Parathyroid adenoma (tissue), 2 donors: ENCODE results near the gene HCAR3.

Experiments
- H2AFZ ChIP-seq: fragments of 300-600 bp; sonication (generic); one replicate; pipeline ENCODE4 v1.7.0; 2017; ENCODE audit warnings: antibody characterized with exemption, mild to moderate bottlenecking
- H3K27ac ChIP-seq: fragments of 300-600 bp; sonication (generic); one replicate; pipeline ENCODE4 v1.7.0; 2017
- H3K27me3 ChIP-seq: fragments of 300-600 bp; sonication (generic); one replicate; pipeline ENCODE4 v1.7.0; 2017; ENCODE audit warnings: low read length; ENCODE audit not compliant: control insufficient read depth, insufficient read depth
- H3K36me3 ChIP-seq: fragments of 300-600 bp; sonication (generic); one replicate; pipeline ENCODE4 v1.7.0; 2017; ENCODE audit warnings: low read length; ENCODE audit not compliant: control insufficient read depth, insufficient read depth
- H3K4me1 ChIP-seq: fragments of 300-600 bp; sonication (generic); one replicate; pipeline ENCODE4 v1.7.0; 2017; ENCODE audit warnings: control low read depth
- H3K4me2 ChIP-seq: fragments of 300-600 bp; sonication (generic); one replicate; pipeline ENCODE4 v1.7.0; 2017; ENCODE audit warnings: low read length
- H3K4me3 ChIP-seq: fragments of 300-600 bp; sonication (generic); one replicate; pipeline ENCODE4 v1.7.0; 2017; ENCODE audit warnings: low read depth, low read length
- H3K79me2 ChIP-seq: fragments of 300-600 bp; sonication (generic); one replicate; pipeline ENCODE4 v1.7.0; 2017; ENCODE audit warnings: control low read depth
- H3K9ac ChIP-seq: fragments of 300-600 bp; sonication (generic); one replicate; pipeline ENCODE4 v1.7.0; 2017; ENCODE audit warnings: mild to moderate bottlenecking
- H3K9me3 ChIP-seq: fragments of 300-600 bp; sonication (generic); one replicate; pipeline ENCODE4 v1.7.0; 2017; ENCODE audit warnings: low read length; ENCODE audit not compliant: control insufficient read depth
- TF ChIP-seq, protein P1 (sequence below): fragments of 300-600 bp; sonication (generic); IDR thresholded peaks from one replicate; pipeline ENCODE4 v1.7.0; 2017; ENCODE audit warnings: antibody characterized with exemption, mild to moderate bottlenecking
- donor health status: primary hyperparathyroidism.

The HCAR3 gene

DNA sequence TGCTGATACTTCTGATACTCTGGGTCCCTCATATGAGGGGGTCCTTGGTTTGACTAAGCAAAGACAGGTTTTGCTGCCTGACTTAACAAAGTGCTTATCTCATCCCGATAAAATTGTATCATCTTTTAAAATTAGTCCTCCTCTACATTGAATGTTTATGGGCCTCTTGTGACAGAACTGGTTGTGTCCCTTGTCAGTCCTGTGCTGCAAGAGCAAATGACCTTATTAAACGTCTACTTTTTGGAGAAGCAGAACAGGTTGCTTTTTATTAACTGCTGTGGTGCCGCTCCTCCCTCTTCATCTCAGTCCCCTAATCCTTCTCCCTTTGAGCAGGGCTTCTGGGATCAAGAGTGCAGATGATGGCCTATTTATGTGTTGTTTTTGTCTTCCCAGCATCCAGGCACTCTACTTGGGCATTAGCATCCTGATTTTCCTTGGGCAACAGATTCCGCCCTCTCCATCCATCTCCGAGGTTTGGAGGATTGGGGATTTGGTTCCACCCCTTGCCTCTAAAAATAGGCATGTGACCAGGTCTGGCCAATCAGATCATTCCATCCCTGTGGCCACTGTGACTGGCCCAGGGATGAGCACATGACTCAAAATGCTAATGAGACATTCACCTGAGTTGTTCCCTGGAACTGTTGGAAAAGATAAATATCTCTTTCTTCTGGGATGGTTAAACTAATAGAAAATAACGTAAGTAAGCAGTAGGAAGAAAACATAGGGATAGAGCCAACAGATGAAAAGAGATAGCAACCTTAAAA is 33.1 kb upstream of the HCAR3 start:
- Histone ChIP-seq H3K27me3 (no peaks in the 10 kb centered on the region), H2AFZ (peak overlapping the region; percentile 60), H3K27ac (no peak overlapping the region), H3K4me1 (peaks cover 10% of the 10 kb centered on the region), H3K9ac (no peak overlapping the region), H3K79me2 (peaks cover 10% of the 10 kb centered on the region), H3K9me3 (no peaks in the 10 kb centered on the region), H3K36me3 (no peaks in the 10 kb centered on the region), H3K4me2 (peak overlapping the region; percentile 25), H3K4me3 (no peak overlapping the region)
- TF ChIP-seq, protein P1, sequence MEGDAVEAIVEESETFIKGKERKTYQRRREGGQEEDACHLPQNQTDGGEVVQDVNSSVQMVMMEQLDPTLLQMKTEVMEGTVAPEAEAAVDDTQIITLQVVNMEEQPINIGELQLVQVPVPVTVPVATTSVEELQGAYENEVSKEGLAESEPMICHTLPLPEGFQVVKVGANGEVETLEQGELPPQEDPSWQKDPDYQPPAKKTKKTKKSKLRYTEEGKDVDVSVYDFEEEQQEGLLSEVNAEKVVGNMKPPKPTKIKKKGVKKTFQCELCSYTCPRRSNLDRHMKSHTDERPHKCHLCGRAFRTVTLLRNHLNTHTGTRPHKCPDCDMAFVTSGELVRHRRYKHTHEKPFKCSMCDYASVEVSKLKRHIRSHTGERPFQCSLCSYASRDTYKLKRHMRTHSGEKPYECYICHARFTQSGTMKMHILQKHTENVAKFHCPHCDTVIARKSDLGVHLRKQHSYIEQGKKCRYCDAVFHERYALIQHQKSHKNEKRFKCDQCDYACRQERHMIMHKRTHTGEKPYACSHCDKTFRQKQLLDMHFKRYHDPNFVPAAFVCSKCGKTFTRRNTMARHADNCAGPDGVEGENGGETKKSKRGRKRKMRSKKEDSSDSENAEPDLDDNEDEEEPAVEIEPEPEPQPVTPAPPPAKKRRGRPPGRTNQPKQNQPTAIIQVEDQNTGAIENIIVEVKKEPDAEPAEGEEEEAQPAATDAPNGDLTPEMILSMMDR: no peak

DNA sequence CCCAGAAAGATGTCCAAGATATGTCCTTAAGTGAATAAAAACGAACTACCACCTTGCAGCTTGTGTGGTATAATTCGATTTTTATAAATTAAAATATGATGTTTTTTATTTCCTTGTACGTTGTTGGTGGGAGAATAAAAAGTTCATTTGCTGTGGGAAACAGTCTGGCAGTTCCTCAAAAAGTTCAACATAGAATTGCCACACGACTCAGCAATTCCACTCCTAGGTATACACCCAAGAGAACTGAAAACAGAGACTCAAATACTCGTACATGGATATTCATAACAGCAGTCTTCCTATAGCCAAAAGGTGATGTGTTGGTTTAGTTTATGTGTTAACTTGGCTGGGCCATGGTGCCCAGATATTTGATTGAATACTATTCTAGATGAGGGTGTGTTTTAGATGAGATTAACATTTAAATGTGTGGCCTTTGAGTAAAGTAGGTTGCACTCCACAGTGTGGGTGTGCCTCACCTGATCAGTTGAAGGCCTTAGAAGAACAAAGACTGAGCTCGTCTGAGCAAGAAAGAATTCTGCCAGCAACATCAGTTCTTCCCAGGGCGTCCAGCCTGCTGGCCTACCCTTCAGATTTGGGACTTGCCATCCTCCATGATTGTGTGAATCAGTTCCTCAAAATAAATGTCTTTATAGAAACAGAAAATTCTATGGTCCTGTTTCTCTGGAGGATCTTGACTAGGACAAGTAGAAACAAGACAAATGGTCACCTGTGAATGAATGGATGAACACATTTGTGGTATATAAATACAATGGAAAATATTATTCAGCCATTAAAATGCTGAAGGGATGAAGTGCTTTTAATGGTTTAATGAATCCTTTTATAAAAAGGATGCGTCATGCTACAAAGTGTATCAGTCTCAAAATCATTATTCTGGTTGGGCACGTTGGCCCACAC is 30.9 kb upstream of the HCAR3 start:
- Histone ChIP-seq H3K9me3 (no peaks in the 10 kb centered on the region), H3K79me2 (no peaks in the 10 kb centered on the region), H3K4me1 (no peaks in the 10 kb centered on the region), H3K9ac (no peak overlapping the region), H3K4me2 (no peak overlapping the region), H3K27ac (no peak overlapping the region), H3K36me3 (no peaks in the 10 kb centered on the region), H3K4me3 (no peak overlapping the region), H2AFZ (no peak overlapping the region), H3K27me3 (no peaks in the 10 kb centered on the region)
- TF ChIP-seq, protein P1: no peak

DNA sequence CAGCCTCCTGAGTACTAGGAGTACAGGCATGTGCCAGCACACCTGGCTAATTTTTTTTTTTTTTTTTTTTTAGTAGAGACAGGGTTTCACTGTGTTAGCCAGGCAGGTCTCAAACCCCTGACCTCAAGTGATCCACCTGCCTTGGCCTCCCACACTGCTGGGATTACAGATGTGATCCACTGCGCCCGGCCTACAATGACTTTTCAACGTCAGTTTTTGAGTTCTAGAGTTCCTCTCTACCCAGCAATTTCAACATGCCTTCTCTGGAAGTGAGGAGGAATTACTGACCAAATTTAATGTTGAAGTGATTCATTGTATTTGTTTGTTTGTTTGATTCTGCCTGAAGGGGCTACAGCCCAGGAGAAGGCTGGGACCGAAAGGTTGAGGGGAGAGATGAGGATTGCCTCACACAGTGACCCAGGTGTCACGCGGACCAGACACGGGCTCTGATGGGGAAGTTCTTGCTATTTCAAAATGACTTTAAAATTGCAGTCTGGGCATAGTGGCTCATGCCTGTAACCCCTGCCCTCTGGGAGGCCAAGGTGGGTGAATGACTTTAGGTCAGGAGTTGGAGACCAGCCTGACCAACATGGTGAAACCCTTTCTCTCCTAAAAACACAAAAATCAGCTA is 27.4 kb upstream of the HCAR3 start:
- Histone ChIP-seq H2AFZ (no peak overlapping the region), H3K36me3 (no peaks in the 10 kb centered on the region), H3K27ac (no peak overlapping the region)

DNA sequence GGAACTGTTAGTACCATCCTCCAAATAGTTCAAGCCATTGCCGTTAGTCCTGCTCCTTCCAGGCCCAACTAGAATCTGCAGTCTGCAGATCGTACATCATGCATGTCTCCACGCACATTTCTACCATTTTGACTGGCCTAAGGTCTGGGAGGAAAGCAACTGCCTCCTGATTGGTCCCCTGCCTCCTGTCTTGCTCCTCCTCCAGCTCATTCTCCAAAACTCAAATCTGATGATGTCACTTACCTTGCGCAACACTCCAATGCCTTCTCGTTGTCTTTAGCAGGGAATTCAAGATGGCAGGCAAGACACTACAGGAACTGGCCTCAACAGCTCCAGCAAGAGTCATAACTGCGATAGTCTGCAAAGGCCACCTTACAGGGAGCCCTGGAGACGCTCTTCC is 23.7 kb upstream of the HCAR3 start:
- Histone ChIP-seq H3K9me3 (no peaks in the 10 kb centered on the region), H3K4me1 (no peaks in the 10 kb centered on the region), H3K9ac (no peak overlapping the region), H3K27ac (no peak overlapping the region), H3K4me2 (no peak overlapping the region), H3K79me2 (no peaks in the 10 kb centered on the region), H2AFZ (no peak overlapping the region), H3K27me3 (no peaks in the 10 kb centered on the region), H3K36me3 (no peaks in the 10 kb centered on the region), H3K4me3 (no peak overlapping the region)
- TF ChIP-seq, protein P1: no peak

More for the DNA sequence above, 27.4 kb upstream of the HCAR3 start:
- Histone ChIP-seq H3K4me1 (no peaks in the 10 kb centered on the region), H3K79me2 (no peaks in the 10 kb centered on the region), H3K4me2 (no peak overlapping the region), H3K4me3 (no peak overlapping the region), H3K27me3 (no peaks in the 10 kb centered on the region), H3K9ac (no peak overlapping the region), H3K9me3 (no peaks in the 10 kb centered on the region)
- TF ChIP-seq, protein P1: no peak
